Neural crest cell (in vitro differentiated cells): ENCODE results near the gene SLC35B1. TPM values are rescaled to one million over a fixed set of nuclear protein-coding genes. Genes with fewer than 3 reads are reported as not detected.

ENCODE experiments used
- DNase-seq: peaks from one replicate; pipeline ENCODE4 v3.0.0; 2021; ENCODE audit warnings: low read depth, mixed read lengths, low spot score
- H3K27ac Mint-ChIP-seq: one replicate; pipeline ENCODE4 v1.8.0; 2021; ENCODE audit warnings: mild to moderate bottlenecking, mixed read lengths; ENCODE audit not compliant: unreplicated experiment
- H3K27me3 Mint-ChIP-seq: 2 replicates; pipeline ENCODE4 v1.8.0; 2021; ENCODE audit warnings: low read depth, mild to moderate bottlenecking, mixed read lengths
- H3K36me3 Mint-ChIP-seq: 2 replicates; pipeline ENCODE4 v1.8.0; 2021; ENCODE audit warnings: low read depth, mild to moderate bottlenecking, mixed read lengths
- H3K4me1 Mint-ChIP-seq: 2 replicates; pipeline ENCODE4 v1.8.0; 2021; ENCODE audit warnings: mixed read lengths
- H3K4me3 Mint-ChIP-seq: one replicate; pipeline ENCODE4 v1.8.0; 2021; ENCODE audit warnings: mild to moderate bottlenecking, mixed read lengths
- H3K9me3 Mint-ChIP-seq: 2 replicates; pipeline ENCODE4 v1.8.0; 2021; ENCODE audit warnings: mixed read lengths
- total RNA-seq: library from RNA; stranded (reverse); gene quantifications from 2 replicates; pipeline ENCODE4 v1.2.1, GENCODE V29; 2021
- TF ChIP-seq, protein P1 (sequence below): fragments of 200-600 bp; sonication (generic); conservative IDR thresholded peaks from 2 replicates; pipeline ENCODE4 v1.5.0; 2021; ENCODE audit warnings: antibody characterized with exemption, mild to moderate bottlenecking

The SLC35B1 gene
- total RNA-seq, 1 donor from 2014 or later = 89.6 TPM

DNA sequence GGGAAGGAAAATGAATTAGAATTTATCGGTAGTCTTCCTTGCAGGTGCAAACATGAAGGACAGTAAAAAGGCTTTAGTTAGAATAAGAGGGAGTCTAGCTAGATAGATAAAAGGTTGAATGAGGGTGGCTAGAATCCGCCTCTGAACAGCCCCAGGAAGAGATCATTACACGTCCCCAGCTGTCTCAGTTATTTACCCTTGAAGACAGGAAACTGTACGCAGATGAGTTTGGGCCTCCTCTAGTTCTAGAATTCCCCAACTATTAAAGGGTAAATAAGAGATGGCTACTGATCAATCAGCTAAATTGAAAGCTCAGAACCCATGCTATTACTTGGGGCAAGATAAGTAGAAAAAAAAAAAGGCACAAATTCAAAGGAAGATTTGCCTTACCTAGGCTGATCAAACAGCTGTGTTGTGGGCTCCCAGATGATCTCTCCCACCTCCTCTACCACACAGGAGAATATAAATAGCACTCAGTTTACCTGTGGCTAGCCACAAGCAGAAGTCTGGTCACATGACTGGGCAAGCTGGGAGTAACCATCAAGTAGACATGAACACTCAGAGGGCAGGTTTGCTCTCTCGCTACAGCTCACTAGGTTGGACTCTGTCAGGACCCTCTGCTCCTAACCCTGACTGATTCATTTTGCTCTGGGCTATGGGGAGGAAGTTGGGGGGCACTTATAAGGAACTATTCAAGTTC is 39.2 kb upstream of the SLC35B1 start:
- no peak for DNase-seq
- no peak overlapping the region for H3K27ac Mint-ChIP-seq
- H3K27me3 Mint-ChIP-seq = no peaks in the 10 kb centered on the region
- no peak overlapping the region for H3K4me3 Mint-ChIP-seq
- TF ChIP-seq, protein P1, sequence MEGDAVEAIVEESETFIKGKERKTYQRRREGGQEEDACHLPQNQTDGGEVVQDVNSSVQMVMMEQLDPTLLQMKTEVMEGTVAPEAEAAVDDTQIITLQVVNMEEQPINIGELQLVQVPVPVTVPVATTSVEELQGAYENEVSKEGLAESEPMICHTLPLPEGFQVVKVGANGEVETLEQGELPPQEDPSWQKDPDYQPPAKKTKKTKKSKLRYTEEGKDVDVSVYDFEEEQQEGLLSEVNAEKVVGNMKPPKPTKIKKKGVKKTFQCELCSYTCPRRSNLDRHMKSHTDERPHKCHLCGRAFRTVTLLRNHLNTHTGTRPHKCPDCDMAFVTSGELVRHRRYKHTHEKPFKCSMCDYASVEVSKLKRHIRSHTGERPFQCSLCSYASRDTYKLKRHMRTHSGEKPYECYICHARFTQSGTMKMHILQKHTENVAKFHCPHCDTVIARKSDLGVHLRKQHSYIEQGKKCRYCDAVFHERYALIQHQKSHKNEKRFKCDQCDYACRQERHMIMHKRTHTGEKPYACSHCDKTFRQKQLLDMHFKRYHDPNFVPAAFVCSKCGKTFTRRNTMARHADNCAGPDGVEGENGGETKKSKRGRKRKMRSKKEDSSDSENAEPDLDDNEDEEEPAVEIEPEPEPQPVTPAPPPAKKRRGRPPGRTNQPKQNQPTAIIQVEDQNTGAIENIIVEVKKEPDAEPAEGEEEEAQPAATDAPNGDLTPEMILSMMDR = no peak
- no peaks in the 10 kb centered on the region for H3K9me3 Mint-ChIP-seq
- no peaks in the 10 kb centered on the region for H3K36me3 Mint-ChIP-seq
- H3K4me1 Mint-ChIP-seq = peaks cover 7% of the 10 kb centered on the region

DNA sequence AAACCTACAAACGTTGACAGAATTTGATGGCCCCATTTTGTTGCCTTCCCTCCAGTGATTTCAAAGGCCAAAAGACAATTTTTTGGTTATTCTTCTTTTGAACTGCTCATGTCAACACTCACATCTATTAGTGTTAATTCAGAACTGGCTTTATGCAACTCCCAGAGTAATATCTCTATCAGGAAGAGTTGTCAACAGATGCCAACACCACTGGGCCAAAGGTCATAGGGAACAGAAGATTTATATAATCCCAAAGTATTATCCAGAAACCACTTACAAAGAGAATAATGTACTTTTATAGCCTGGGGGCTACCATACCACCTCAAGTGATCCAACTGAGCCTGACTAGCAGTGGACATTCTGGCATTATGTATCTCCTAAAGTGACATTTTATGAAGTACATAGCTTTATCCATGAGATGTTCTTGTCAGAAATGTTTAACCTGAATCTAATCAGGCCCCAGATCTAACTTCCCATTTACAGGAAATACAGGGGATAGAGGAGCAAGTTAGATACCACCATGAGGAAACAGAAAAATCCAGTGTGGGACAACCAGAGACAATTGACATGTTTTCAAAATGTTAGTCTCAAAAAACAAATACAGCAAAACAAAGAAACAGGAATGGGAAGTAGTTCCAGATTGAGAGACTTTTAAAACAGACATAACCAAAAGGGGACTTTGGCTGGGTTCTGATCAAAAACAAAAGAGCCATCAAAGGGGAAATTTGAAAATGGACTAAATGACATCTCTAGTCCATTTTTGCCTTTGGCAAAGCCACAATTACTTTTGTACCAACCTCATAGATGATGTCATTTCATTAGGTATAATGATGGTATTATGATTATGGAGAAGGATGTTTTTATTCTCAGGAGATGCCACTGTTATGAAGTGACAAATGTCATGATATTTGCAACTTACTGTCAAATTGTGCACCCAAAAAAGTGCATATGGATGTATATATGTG is 37.7 kb upstream of the SLC35B1 start:
- H3K9me3 Mint-ChIP-seq = no peaks in the 10 kb centered on the region
- H3K27ac Mint-ChIP-seq = no peak overlapping the region

DNA sequence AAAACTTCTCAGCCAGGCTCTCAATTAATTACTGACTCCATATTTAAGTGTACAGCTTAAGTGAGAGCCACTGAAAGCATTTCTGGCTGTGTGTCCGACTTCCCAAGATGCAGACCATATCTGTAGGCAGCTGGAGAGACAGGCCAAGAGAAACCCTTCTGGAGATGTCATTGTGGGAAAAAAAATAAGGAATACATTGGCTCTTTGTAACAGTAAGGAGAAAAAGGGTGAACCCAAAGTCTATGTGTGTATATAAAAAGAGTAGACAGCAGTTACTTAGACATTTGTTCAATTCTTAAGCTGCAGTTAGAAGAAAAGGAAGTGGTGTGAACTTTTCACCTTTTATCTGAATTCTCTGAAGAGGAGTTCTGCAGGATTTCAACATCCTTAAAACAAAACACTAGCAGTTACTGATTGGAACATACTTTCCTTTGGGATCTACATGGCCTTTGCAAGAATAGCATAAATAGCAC is 34.4 kb upstream of the SLC35B1 start:
- Mint-ChIP-seq H3K9me3 (no peaks in the 10 kb centered on the region), H3K4me3 (no peak overlapping the region), H3K4me1 (peaks cover 8% of the 10 kb centered on the region), H3K27me3 (no peaks in the 10 kb centered on the region), H3K27ac (no peak overlapping the region), H3K36me3 (no peaks in the 10 kb centered on the region)
- no peak for DNase-seq
- TF ChIP-seq, protein P1 = no peak

More for the DNA sequence above, 37.7 kb upstream of the SLC35B1 start:
- no peak for DNase-seq
- no peaks in the 10 kb centered on the region for H3K27me3 Mint-ChIP-seq
- H3K36me3 Mint-ChIP-seq = no peaks in the 10 kb centered on the region
- TF ChIP-seq, protein P1 = no peak
- no peak overlapping the region for H3K4me3 Mint-ChIP-seq
- peaks cover 8% of the 10 kb centered on the region for H3K4me1 Mint-ChIP-seq

DNA sequence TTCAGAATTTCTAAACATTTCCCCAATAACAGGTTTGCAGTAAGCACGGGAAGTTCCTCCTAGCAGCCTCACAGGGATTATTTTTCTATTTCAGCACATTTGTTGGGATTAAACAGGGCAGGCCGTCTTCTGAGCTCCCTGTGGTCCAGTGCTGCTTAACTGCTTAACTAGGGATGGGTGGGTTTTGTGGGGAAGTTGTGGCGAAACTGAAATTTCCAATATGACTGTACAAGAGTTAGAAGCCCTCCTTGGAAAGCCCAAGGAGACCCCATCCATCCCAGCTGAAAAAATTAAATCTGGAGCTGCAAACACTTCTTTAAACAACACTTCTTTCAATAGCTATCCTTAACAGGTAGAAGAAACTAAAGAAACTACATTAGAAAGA is 33.9 kb upstream of the SLC35B1 start:
- TF ChIP-seq, protein P1 = no peak
- DNase-seq = no peak
- H3K9me3 Mint-ChIP-seq = no peaks in the 10 kb centered on the region
- no peaks in the 10 kb centered on the region for H3K27me3 Mint-ChIP-seq
- H3K4me1 Mint-ChIP-seq = peaks cover 8% of the 10 kb centered on the region
- H3K4me3 Mint-ChIP-seq = no peak overlapping the region
- no peak overlapping the region for H3K27ac Mint-ChIP-seq
- no peaks in the 10 kb centered on the region for H3K36me3 Mint-ChIP-seq

DNA sequence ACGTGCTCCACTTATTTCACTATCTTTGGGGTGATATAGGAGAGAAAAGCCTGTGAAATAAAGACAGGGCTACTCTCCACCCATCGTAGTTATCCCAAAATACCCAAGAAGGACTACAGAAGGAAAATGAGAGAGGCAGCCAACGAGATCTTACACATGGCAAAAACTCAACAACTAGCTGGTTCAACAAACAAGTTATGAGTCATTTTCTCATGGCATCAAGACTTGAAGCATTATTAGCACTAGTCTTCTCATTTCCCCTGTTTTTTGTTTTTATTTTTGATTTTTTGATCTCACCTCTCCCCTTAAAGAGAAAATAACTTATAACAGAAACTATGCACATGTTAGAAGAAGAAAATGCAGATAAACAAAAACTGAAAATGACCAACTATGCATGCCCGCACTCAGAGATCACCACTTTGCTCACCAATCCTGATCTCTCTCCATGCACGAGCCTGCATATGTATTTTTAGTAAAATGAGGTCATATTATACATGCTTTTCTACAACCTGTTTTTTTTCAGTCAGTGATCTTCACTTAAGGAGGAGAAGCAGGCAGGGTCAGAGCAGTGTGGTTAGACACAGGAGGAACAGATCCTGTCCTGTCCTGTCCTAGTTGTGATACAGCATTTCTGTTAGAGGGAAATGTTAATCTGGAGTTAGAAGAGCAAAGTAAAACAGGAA is 33.4 kb upstream of the SLC35B1 start:
- Mint-ChIP-seq H3K36me3 (peaks cover 2% of the 10 kb centered on the region), H3K4me1 (peaks cover 8% of the 10 kb centered on the region), H3K27ac (no peak overlapping the region), H3K27me3 (no peaks in the 10 kb centered on the region), H3K4me3 (no peak overlapping the region), H3K9me3 (no peaks in the 10 kb centered on the region)
- TF ChIP-seq, protein P1 = no peak
- no peak for DNase-seq
